ENCODE measurements around the gene UNK. TPM values are rescaled to one million over a fixed set of nuclear protein-coding genes. Genes with fewer than 3 reads are reported as not detected.

Gene UNK
- total and polyA plus RNA-seq, 9 of the 15 experiments (the other 6 are each of a cell fraction or from before 2014, with no cell fraction given): 12.8 to 38.6 (median 24.8) TPM

DNA sequence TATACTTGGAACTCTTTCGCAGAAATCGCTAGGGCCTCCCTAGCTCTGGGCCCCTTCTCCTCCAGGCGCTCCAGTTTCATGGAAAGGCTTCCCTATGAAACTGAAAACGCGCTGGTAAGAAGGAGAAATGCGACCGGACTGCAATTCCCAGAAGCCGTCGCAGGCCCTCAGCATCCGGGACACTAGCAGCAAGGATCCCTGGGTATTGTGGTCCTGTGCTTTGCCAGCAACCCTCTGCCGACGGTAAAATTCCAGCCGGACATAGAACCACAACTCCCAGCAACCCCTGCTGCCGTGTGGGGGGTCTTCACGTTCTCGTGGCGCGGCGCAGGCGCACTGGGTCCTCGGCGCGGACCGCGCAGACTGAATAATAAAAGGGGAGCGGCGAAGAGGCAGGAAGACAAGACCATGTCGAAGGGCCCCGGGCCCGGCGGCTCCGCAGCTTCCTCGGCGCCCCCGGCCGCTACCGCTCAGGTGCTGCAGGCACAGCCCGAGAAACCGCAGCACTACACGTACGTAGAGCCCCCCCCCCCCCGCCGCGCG is at the start of gene UNK (continued):
- TF ChIP-seq, protein P1, sequence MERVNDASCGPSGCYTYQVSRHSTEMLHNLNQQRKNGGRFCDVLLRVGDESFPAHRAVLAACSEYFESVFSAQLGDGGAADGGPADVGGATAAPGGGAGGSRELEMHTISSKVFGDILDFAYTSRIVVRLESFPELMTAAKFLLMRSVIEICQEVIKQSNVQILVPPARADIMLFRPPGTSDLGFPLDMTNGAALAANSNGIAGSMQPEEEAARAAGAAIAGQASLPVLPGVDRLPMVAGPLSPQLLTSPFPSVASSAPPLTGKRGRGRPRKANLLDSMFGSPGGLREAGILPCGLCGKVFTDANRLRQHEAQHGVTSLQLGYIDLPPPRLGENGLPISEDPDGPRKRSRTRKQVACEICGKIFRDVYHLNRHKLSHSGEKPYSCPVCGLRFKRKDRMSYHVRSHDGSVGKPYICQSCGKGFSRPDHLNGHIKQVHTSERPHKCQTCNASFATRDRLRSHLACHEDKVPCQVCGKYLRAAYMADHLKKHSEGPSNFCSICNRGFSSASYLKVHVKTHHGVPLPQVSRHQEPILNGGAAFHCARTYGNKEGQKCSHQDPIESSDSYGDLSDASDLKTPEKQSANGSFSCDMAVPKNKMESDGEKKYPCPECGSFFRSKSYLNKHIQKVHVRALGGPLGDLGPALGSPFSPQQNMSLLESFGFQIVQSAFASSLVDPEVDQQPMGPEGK (CRISPR knock-in tag; IDR thresholded peaks at IDR 0.05; ENCODE audit: borderline replicate concordance): no peak
- TF ChIP-seq CCNT2 (IDR thresholded peaks at IDR 0.05; ENCODE audit: borderline replicate concordance, extremely low read depth, insufficient read length, low read depth, low read length) (no peak), FOXJ2 (tag; IDR thresholded peaks at IDR 0.05) (peak; percentile 64), ZKSCAN8 (CRISPR knock-in tag; IDR thresholded peaks at IDR 0.05) (0 out of 2 replicates have a peak, but pooled peaks have one; percentile 20), MEF2A (IDR thresholded peaks at IDR 0.05; ENCODE audit: control insufficient read depth, low read depth, low read length) (no peak), KLF6 (CRISPR knock-in tag; IDR thresholded peaks at IDR 0.05; ENCODE audit: borderline replicate concordance) (peak; percentile 75; the same call in 1 of the 2 replicates), GABPA (tag; conservative IDR thresholded peaks at IDR 0.05; ENCODE audit: low read depth) (peak; percentile 68), MCM7 (IDR thresholded peaks at IDR 0.05) (no peak), XRCC3 (IDR thresholded peaks at IDR 0.05) (no peak), ZNF134 (CRISPR knock-in tag; conservative IDR thresholded peaks at IDR 0.05) (peak; percentile 71; the same call in 1 of the 2 replicates), FOXK2 (conservative IDR thresholded peaks at IDR 0.05 in 1 of 2, IDR thresholded peaks at IDR 0.05 in 1 of 2; ENCODE audit: low read depth in 2 of 2) (no peak), RB1 (IDR thresholded peaks at IDR 0.05; ENCODE audit: low read depth) (no peak; the same call in none of the 2 replicates), TEAD2 (tag; IDR thresholded peaks at IDR 0.05) (peak; percentile 83), KLF13 (tag; IDR thresholded peaks at IDR 0.05; ENCODE audit: borderline replicate concordance, low read depth) (peak; percentile 2; the same call in 1 of the 2 replicates), CBFA2T2 (conservative IDR thresholded peaks at IDR 0.05) (no peak)
- TF ChIP-seq, protein P2, sequence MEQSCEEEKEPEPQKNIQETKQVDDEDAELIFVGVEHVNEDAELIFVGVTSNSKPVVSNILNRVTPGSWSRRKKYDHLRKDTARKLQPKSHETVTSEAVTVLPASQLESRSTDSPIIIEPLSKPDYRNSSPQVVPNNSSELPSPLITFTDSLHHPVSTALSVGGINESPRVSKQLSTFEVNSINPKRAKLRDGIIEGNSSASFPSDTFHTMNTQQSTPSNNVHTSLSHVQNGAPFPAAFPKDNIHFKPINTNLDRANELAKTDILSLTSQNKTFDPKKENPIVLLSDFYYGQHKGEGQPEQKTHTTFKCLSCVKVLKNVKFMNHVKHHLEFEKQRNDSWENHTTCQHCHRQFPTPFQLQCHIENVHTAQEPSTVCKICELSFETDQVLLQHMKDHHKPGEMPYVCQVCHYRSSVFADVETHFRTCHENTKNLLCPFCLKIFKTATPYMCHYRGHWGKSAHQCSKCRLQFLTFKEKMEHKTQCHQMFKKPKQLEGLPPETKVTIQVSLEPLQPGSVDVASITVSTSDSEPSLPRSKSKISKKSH (CRISPR knock-in tag; IDR thresholded peaks at IDR 0.05): no peak
- TF ChIP-seq, protein P3, sequence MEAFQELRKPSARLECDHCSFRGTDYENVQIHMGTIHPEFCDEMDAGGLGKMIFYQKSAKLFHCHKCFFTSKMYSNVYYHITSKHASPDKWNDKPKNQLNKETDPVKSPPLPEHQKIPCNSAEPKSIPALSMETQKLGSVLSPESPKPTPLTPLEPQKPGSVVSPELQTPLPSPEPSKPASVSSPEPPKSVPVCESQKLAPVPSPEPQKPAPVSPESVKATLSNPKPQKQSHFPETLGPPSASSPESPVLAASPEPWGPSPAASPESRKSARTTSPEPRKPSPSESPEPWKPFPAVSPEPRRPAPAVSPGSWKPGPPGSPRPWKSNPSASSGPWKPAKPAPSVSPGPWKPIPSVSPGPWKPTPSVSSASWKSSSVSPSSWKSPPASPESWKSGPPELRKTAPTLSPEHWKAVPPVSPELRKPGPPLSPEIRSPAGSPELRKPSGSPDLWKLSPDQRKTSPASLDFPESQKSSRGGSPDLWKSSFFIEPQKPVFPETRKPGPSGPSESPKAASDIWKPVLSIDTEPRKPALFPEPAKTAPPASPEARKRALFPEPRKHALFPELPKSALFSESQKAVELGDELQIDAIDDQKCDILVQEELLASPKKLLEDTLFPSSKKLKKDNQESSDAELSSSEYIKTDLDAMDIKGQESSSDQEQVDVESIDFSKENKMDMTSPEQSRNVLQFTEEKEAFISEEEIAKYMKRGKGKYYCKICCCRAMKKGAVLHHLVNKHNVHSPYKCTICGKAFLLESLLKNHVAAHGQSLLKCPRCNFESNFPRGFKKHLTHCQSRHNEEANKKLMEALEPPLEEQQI (IDR thresholded peaks at IDR 0.05): no peak
- TF ChIP-seq, protein P4, sequence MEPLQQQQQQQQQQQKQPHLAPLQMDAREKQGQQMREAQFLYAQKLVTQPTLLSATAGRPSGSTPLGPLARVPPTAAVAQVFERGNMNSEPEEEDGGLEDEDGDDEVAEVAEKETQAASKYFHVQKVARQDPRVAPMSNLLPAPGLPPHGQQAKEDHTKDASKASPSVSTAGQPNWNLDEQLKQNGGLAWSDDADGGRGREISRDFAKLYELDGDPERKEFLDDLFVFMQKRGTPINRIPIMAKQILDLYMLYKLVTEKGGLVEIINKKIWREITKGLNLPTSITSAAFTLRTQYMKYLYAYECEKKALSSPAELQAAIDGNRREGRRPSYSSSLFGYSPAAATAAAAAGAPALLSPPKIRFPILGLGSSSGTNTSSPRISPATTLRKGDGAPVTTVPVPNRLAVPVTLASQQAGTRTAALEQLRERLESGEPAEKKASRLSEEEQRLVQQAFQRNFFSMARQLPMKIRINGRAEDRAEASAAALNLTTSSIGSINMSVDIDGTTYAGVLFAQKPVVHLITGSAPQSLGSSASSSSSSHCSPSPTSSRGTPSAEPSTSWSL (CRISPR knock-in tag; IDR thresholded peaks at IDR 0.05; ENCODE audit: borderline replicate concordance): no peak
- TF ChIP-seq, protein P5, sequence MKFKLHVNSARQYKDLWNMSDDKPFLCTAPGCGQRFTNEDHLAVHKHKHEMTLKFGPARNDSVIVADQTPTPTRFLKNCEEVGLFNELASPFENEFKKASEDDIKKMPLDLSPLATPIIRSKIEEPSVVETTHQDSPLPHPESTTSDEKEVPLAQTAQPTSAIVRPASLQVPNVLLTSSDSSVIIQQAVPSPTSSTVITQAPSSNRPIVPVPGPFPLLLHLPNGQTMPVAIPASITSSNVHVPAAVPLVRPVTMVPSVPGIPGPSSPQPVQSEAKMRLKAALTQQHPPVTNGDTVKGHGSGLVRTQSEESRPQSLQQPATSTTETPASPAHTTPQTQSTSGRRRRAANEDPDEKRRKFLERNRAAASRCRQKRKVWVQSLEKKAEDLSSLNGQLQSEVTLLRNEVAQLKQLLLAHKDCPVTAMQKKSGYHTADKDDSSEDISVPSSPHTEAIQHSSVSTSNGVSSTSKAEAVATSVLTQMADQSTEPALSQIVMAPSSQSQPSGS (CRISPR knock-in tag; IDR thresholded peaks at IDR 0.05): no peak
